Measurements from ENCODE around the gene ADH4. TPM values are rescaled to one million over a fixed set of nuclear protein-coding genes. Genes with fewer than 3 reads are reported as not detected.
A peak's percentile ranks its signal among the peaks of the same experiment; 100 is the strongest.
"Not testable (repeated sequence)": the region's sequence is repeated elsewhere in the genome, so short reads cannot be mapped to it uniquely, and the experiment has no call there.

Gene ADH4
- total RNA-seq, 1 donor from 2014 or later, result 0.27 TPM

DNA sequence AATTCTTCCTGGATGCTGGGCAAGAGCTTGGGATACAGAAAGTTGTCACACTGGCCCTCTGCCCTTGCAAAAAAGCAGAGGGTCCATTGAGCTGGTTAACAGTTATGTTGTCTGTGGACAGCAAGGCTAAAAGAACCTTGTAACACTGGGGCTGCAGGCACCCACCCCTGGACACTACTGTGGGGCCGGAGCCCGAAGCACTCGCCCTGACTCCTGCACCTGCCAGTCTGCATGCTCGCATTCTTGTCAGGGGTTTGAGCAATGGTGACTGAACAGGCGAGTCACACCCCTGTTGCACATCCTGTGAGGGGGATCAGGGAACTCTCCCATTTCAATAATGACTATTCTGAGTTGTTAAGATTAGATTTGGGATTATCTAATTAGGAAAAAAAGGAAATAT is 23.6 kb downstream of the ADH4 start:
- no peak for DNase-seq
- Histone ChIP-seq H3K27me3 (ENCODE audit: low read depth) (no peaks in the 10 kb centered on the region), H3K9me3 (no peaks in the 10 kb centered on the region), H3K4me1 (no peaks in the 10 kb centered on the region), H3K36me3 (no peaks in the 10 kb centered on the region), H3K4me3 (no peak overlapping the region), H3K27ac (no peak overlapping the region)
- ATAC-seq, result no peak
- intact Hi-C loops (cut with DNase I), result loop anchor here (10.0 kb wide), 1 partner anchor 284 kb away; no protein-coding TSS in a partner anchor
- TF ChIP-seq, protein P1, sequence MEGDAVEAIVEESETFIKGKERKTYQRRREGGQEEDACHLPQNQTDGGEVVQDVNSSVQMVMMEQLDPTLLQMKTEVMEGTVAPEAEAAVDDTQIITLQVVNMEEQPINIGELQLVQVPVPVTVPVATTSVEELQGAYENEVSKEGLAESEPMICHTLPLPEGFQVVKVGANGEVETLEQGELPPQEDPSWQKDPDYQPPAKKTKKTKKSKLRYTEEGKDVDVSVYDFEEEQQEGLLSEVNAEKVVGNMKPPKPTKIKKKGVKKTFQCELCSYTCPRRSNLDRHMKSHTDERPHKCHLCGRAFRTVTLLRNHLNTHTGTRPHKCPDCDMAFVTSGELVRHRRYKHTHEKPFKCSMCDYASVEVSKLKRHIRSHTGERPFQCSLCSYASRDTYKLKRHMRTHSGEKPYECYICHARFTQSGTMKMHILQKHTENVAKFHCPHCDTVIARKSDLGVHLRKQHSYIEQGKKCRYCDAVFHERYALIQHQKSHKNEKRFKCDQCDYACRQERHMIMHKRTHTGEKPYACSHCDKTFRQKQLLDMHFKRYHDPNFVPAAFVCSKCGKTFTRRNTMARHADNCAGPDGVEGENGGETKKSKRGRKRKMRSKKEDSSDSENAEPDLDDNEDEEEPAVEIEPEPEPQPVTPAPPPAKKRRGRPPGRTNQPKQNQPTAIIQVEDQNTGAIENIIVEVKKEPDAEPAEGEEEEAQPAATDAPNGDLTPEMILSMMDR (IDR thresholded peaks at IDR 0.05), result no peak

DNA sequence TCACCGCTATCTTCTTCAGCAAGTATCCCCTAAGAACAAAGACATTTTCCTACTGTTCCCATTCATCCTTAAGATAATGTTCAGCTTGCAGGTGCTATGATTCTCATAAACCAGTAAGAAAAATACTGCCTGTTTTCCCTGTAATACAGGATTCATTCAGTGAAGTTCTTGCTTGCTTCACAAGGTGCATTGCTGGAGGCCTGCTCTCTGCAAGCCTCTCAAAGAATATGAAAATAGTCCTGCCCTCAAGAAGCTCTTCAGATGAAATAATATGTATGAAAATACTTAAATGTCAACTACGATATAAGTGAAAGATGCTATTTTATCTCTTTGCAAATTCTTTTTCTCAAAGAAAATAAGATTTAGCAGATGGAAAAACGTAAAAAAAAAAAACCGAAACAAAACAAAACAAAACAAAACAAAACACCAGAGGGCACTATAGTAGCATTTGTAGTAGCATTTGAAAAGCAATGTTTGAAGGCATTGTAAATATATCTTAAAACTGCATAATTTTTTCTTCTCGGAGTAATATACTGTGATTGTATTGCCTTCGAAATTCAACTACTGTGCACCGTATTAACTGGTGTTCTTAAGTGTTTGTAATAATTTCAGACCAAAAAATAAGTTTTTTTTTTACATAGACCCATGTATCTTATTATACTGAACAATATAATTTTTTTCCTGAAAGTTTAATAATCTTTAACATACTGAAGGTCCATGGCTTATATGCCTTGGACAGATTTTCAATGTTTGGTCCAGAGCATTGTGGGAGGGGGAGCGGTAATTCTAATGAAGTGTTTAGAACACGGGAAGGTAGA is 26.0 kb downstream of the ADH4 start:
- TF ChIP-seq, protein P1 (IDR thresholded peaks at IDR 0.05), result peak; percentile 43
- no peaks in the 10 kb centered on the region for H3K9me3 ChIP-seq
- no peaks in the 10 kb centered on the region for H3K36me3 ChIP-seq
- DNase-seq (no peak), ATAC-seq (no peak)
- H3K27ac ChIP-seq, result no peak overlapping the region
- no peak overlapping the region for H3K4me3 ChIP-seq
- intact Hi-C loops (cut with DNase I), result loop anchor here (10.0 kb wide), 1 partner anchor 347 kb away; no protein-coding TSS in a partner anchor
- no peaks in the 10 kb centered on the region for H3K27me3 ChIP-seq (ENCODE audit: low read depth)
- H3K4me1 ChIP-seq, result no peaks in the 10 kb centered on the region

GRCh38 chr4:99117122-99117841 is 26.8 kb downstream of the ADH4 start:
- H3K27me3 ChIP-seq (ENCODE audit: low read depth); H3K27ac ChIP-seq; ATAC-seq; DNase-seq; H3K4me3 ChIP-seq; H3K36me3 ChIP-seq; H3K4me1 ChIP-seq; H3K9me3 ChIP-seq: not testable (repeated sequence)
- intact Hi-C loops (cut with DNase I), result loop anchor here (10.0 kb wide), 1 partner anchor 348 kb away; no protein-coding TSS in a partner anchor

- H3K9me3 ChIP-seq; intact Hi-C loops (cut with DNase I); H3K4me1 ChIP-seq; H3K36me3 ChIP-seq; H3K4me3 ChIP-seq; DNase-seq; ATAC-seq; H3K27ac ChIP-seq; H3K27me3 ChIP-seq (ENCODE audit: low read depth): not testable (repeated sequence)
Measured at GRCh38 chr4:99109286-99109685, 34.8 kb downstream of the ADH4 start.

- H3K27me3 ChIP-seq (ENCODE audit: low read depth), result no peaks in the 10 kb centered on the region
- no peak overlapping the region for H3K27ac ChIP-seq
- H3K36me3 ChIP-seq, result no peaks in the 10 kb centered on the region
- H3K4me1 ChIP-seq, result no peaks in the 10 kb centered on the region
- no peaks in the 10 kb centered on the region for H3K9me3 ChIP-seq
- TF ChIP-seq, protein P1 (IDR thresholded peaks at IDR 0.05), result no peak
- DNase-seq (no peak), ATAC-seq (no peak)
- H3K4me3 ChIP-seq, result no peak overlapping the region
- intact Hi-C loops (cut with DNase I), result no loop called here
Measured at GRCh38 chr4:99104153-99104552, 39.9 kb downstream of the ADH4 start.

DNA sequence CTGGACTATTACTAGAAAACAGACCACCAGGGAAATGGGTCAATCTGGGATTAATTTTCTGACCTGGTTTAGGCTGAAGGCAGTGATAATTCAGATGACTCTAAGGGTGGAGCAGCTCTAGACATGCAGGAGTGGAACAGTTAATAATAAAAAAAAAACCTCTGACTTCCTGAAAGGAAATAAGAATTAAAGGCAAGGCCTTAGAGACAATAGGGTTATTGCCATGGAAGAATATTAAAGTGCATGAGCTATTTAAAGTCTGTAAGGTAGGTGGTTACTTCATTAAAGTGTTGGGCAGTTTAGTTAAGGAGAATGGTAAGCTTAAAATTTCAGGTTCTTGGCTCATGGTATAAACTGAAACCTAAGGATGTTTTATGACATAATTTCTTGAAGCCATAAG is 40.9 kb downstream of the ADH4 start:
- Histone ChIP-seq H3K27me3 (ENCODE audit: low read depth) (no peaks in the 10 kb centered on the region), H3K27ac (no peak overlapping the region), H3K9me3 (no peaks in the 10 kb centered on the region), H3K4me3 (no peak overlapping the region), H3K36me3 (no peaks in the 10 kb centered on the region), H3K4me1 (no peaks in the 10 kb centered on the region)
- TF ChIP-seq, protein P1 (IDR thresholded peaks at IDR 0.05), result no peak
- no peak for DNase-seq
- intact Hi-C loops (cut with DNase I), result no loop called here
- no peak for ATAC-seq

Measured in lower lobe of right lung (tissue), 2 donors.